Left lung (tissue), 10 donors: ENCODE data around the gene ZC3H15. TPM values are rescaled to one million over a fixed set of nuclear protein-coding genes. Genes with fewer than 3 reads are reported as not detected.

Experiments
- ATAC-seq: fragments of 200-7000 bp; cut with Tn5 transposase; one replicate; pipeline ENCODE4 v1.9.1; 2020; ENCODE audit warnings: moderate library complexity
- DNase-seq, 4 donors: peaks; one replicate each; pipeline ENCODE4 v3.0.0-alpha.2; 2013 to 2020
- H3K27ac ChIP-seq, 2 donors: fragments of 200-600 bp; sonication (generic) in 1 of 2; one replicate each; pipeline versions ENCODE4 v1.5.0 to v1.8.0; 2020 to 2021
- H3K27me3 ChIP-seq, 2 donors: fragments of 200-600 bp; sonication (generic) in 1 of 2; one replicate each; pipeline versions ENCODE4 v1.5.0 to v1.8.0; 2020 to 2021
- H3K36me3 ChIP-seq, 2 donors: fragments of 200-600 bp; sonication (generic) in 1 of 2; one replicate each; pipeline versions ENCODE4 v1.5.0 to v1.8.0; 2020 to 2021
- H3K4me1 ChIP-seq, 2 donors: fragments of 200-600 bp; one replicate each; pipeline ENCODE4 v1.8.0; 2021
- H3K4me3 ChIP-seq, 2 donors: fragments of 200-600 bp; sonication (generic) in 1 of 2; one replicate each; pipeline versions ENCODE4 v1.5.0 to v1.8.0; 2020 to 2021; ENCODE audit warnings: mild to moderate bottlenecking in 1 of 2
- H3K9me3 ChIP-seq, 2 donors: fragments of 200-600 bp; sonication (generic) in 1 of 2; one replicate each; pipeline versions ENCODE4 v1.5.0 to v1.8.0; 2020 to 2021
- CTCF ChIP-seq, 2 donors: fragments of 200-600 bp; sonication (generic) in 1 of 2; IDR thresholded peaks; one replicate each; pipeline versions ENCODE4 v1.5.0 to v1.8.0; 2021; ENCODE audit warnings: antibody characterized with exemption in 2 of 2
- intact Hi-C, 2 donors: fragments of 100-400 bp; cut with DNase I; formaldehyde crosslinking; loops; one replicate each; pipeline versions ENCODE4 v1.11.2 to v1.14.2; 2022
- polyA plus RNA-seq, 6 donors: library from polyadenylated mRNA; unstranded; fragments of 120-200 nt; gene quantifications; one replicate each; pipeline ENCODE4 v1.2.1, GENCODE V29; 2013; ENCODE audit not compliant: insufficient read length in 6 of 6
- total RNA-seq, 2 donors: library from RNA; stranded (reverse); fragmentation: NEBNext Ultra II Directional; extraction: Animal tissue kit (Norgen Biotek cat#: 25700); gene quantifications; one replicate each; pipeline ENCODE4 v1.2.1, GENCODE V29; 2021
- donor health status: DM: no; HTN: yes; CAD: no.
- donor health status: DM: no; HTN: no; CAD: no.

ZC3H15 gene
- total and polyA plus RNA-seq, 8 donors: 43.4 to 130 (median 97.6) TPM

- H3K27ac ChIP-seq: no peak overlapping the region
- DNase-seq: no peak
- intact Hi-C loops: no loop called here
- H3K36me3 ChIP-seq: no peaks in the 10 kb centered on the region
- H3K4me3 ChIP-seq: no peak overlapping the region
- no peaks in the 10 kb centered on the region for H3K9me3 ChIP-seq
- ATAC-seq: no peak
- H3K4me1 ChIP-seq: peaks cover 0 to 3% of the 10 kb centered on the region in 2 donors
- no peak for TF ChIP-seq CTCF (IDR thresholded peaks at IDR 0.05)
- H3K27me3 ChIP-seq: no peaks in the 10 kb centered on the region
Measured at GRCh38 chr2:186531257-186531775, 45.3 kb downstream of the ZC3H15 start.

GRCh38 chr2:186532891-186533290 is 46.8 kb downstream of the ZC3H15 start:
- intact Hi-C loops: no loop called here
- peak; percentile 89 for ATAC-seq
- TF ChIP-seq CTCF (IDR thresholded peaks at IDR 0.05): no peak

GRCh38 chr2:186533717-186534116 is 47.7 kb downstream of the ZC3H15 start:
- Histone ChIP-seq H3K4me1 (peaks cover 0 to 3% of the 10 kb centered on the region in 2 donors), H3K27me3 (no peaks in the 10 kb centered on the region), H3K4me3 (no peak overlapping the region), H3K36me3 (no peaks in the 10 kb centered on the region), H3K9me3 (no peaks in the 10 kb centered on the region), H3K27ac (no peak overlapping the region)
- intact Hi-C loops: no loop called here
- no peak for TF ChIP-seq CTCF (IDR thresholded peaks at IDR 0.05)
- ATAC-seq: peak; percentile 39
- DNase-seq: no peak

More at GRCh38 chr2:186532891-186533290, 46.8 kb downstream of the ZC3H15 start:
- H3K27me3 ChIP-seq: no peaks in the 10 kb centered on the region
- H3K27ac ChIP-seq: peak overlapping the region in 1 of 2 donors; percentile 35
- no peaks in the 10 kb centered on the region for H3K36me3 ChIP-seq
- no peak for DNase-seq
- no peak overlapping the region for H3K4me3 ChIP-seq
- H3K9me3 ChIP-seq: no peaks in the 10 kb centered on the region
- H3K4me1 ChIP-seq: peaks cover 0 to 3% of the 10 kb centered on the region in 2 donors

- intact Hi-C loops: no loop called here
- Histone ChIP-seq H3K27me3 (no peaks in the 10 kb centered on the region), H3K9me3 (no peaks in the 10 kb centered on the region), H3K4me3 (no peak overlapping the region), H3K27ac (no peak overlapping the region), H3K36me3 (no peaks in the 10 kb centered on the region), H3K4me1 (peaks cover 0 to 3% of the 10 kb centered on the region in 2 donors)
- no peak for TF ChIP-seq CTCF (IDR thresholded peaks at IDR 0.05)
- DNase-seq (no peak), ATAC-seq (no peak)
Measured at GRCh38 chr2:186534406-186534805, 48.3 kb downstream of the ZC3H15 start.

GRCh38 chr2:186535861-186536260 is 49.8 kb downstream of the ZC3H15 start:
- Histone ChIP-seq H3K27me3 (no peaks in the 10 kb centered on the region), H3K4me3 (no peak overlapping the region), H3K9me3 (no peaks in the 10 kb centered on the region), H3K4me1 (peaks cover 0 to 3% of the 10 kb centered on the region in 2 donors), H3K27ac (no peak overlapping the region), H3K36me3 (no peaks in the 10 kb centered on the region)
- intact Hi-C loops: no loop called here
- no peak for ATAC-seq
- no peak for TF ChIP-seq CTCF (IDR thresholded peaks at IDR 0.05)
- DNase-seq: no peak
